Ascending aorta (tissue), 2 donors: ENCODE results near the gene MET. TPM values are rescaled to one million over a fixed set of nuclear protein-coding genes. Genes with fewer than 3 reads are reported as not detected.
A peak's percentile ranks its signal among the peaks of the same experiment; 100 is the strongest.
"Not testable (repeated sequence)": the region's sequence is repeated elsewhere in the genome, so short reads cannot be mapped to it uniquely, and the experiment has no call there.

ENCODE experiments used
- DNase-seq, 2 donors: peaks; one replicate each; pipeline ENCODE4 v3.0.0-alpha.2; 2019; ENCODE audit warnings: low spot score in 2 of 2
- H3K27ac ChIP-seq, 2 donors: fragments of 200-600 bp; sonication (generic); one replicate each; pipeline ENCODE4 v1.5.1; 2016 to 2017; ENCODE audit warnings: mild to moderate bottlenecking in 1 of 2
- H3K27me3 ChIP-seq: fragments of 200-600 bp; sonication (generic); one replicate; pipeline ENCODE4 v1.5.1; 2017
- H3K36me3 ChIP-seq, 2 donors: fragments of 200-600 bp; sonication (generic); one replicate each; pipeline ENCODE4 v1.5.1; 2016
- H3K4me1 ChIP-seq, 2 donors: fragments of 200-600 bp; sonication (generic); one replicate each; pipeline ENCODE4 v1.5.1; 2016 to 2017; ENCODE audit warnings: mild to moderate bottlenecking in 1 of 2
- H3K4me3 ChIP-seq, 2 donors: fragments of 200-600 bp; sonication (generic); one replicate each; pipeline ENCODE4 v1.5.1; 2016 to 2017; ENCODE audit warnings: mild to moderate bottlenecking in 1 of 2
- H3K9me3 ChIP-seq, 2 donors: fragments of 200-600 bp; sonication (generic); one replicate each; pipeline ENCODE4 v1.5.1; 2016
- intact Hi-C: fragments of 100-400 bp; cut with DNase I; formaldehyde crosslinking; loops from one replicate; pipeline ENCODE4 v1.15.1; 2023
- total RNA-seq: library from RNA; depleted of rRNA; stranded (reverse); fragments of >200 nt; gene quantifications from one replicate; pipeline ENCODE4 v1.1.0, GENCODE V29; 2016
- TF ChIP-seq, protein P1 (sequence below), 3 experiments: fragments of 200-600 bp in 2 of 3; fragments of 450-650 bp in 1 of 3; sonication (generic) in 2 of 3; IDR thresholded peaks; one replicate each; pipeline ENCODE4 v1.5.1; 2016 to 2019; ENCODE audit warnings: antibody characterized with exemption in 3 of 3, mild to moderate bottlenecking in 1 of 3, moderate library complexity in 1 of 3

The MET gene
- total RNA-seq, 1 donor from 2014 or later: 29.5 TPM

DNA sequence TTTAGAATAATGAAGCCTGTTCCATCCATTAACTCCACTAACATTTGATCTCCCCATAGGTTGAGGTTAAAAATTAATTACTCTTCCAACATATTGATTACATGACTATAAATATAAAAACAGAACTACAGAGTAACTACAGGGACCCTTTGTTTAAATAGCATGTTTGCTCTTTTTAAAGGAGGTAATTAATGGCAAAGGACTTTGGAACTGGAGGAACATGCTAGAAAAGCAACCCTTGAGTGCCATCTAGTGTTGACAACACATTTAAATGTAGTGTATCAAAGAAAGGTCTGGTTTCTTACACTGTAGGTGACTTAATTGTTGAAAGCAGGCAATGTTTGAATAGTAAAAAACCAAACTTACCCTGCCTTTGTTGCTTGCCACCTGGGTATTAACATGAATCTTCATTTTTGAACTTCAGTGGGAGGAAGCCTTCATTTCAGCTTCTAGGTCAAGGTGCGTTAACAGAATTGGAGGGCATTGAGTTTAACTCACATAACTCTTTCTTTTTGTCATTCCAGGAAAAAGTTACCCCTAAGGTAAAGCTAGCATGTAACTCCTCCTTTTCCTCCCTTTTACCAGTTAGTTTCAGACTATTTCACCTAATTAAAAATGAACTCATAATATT, 137.8 kb downstream of the MET start:
- TF ChIP-seq, protein P1, sequence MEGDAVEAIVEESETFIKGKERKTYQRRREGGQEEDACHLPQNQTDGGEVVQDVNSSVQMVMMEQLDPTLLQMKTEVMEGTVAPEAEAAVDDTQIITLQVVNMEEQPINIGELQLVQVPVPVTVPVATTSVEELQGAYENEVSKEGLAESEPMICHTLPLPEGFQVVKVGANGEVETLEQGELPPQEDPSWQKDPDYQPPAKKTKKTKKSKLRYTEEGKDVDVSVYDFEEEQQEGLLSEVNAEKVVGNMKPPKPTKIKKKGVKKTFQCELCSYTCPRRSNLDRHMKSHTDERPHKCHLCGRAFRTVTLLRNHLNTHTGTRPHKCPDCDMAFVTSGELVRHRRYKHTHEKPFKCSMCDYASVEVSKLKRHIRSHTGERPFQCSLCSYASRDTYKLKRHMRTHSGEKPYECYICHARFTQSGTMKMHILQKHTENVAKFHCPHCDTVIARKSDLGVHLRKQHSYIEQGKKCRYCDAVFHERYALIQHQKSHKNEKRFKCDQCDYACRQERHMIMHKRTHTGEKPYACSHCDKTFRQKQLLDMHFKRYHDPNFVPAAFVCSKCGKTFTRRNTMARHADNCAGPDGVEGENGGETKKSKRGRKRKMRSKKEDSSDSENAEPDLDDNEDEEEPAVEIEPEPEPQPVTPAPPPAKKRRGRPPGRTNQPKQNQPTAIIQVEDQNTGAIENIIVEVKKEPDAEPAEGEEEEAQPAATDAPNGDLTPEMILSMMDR (IDR thresholded peaks at IDR 0.05): peak; percentile 65 to 77 (median 65)
- H3K36me3 ChIP-seq: no peaks in the 10 kb centered on the region
- H3K27me3 ChIP-seq: no peaks in the 10 kb centered on the region
- peak overlapping the region in 1 of 2 donors; percentile 3 for H3K27ac ChIP-seq
- H3K4me1 ChIP-seq: peaks cover 0 to 5% of the 10 kb centered on the region in 2 donors
- no peak overlapping the region for H3K4me3 ChIP-seq
- H3K9me3 ChIP-seq: no peaks in the 10 kb centered on the region
- DNase-seq: no peak
- intact Hi-C loops: loop anchor here (1.0 to 5.0 kb wide), 5 partner anchors 137 to 637 kb away; partner anchors contain the start of genes CAV1 and MET

DNA sequence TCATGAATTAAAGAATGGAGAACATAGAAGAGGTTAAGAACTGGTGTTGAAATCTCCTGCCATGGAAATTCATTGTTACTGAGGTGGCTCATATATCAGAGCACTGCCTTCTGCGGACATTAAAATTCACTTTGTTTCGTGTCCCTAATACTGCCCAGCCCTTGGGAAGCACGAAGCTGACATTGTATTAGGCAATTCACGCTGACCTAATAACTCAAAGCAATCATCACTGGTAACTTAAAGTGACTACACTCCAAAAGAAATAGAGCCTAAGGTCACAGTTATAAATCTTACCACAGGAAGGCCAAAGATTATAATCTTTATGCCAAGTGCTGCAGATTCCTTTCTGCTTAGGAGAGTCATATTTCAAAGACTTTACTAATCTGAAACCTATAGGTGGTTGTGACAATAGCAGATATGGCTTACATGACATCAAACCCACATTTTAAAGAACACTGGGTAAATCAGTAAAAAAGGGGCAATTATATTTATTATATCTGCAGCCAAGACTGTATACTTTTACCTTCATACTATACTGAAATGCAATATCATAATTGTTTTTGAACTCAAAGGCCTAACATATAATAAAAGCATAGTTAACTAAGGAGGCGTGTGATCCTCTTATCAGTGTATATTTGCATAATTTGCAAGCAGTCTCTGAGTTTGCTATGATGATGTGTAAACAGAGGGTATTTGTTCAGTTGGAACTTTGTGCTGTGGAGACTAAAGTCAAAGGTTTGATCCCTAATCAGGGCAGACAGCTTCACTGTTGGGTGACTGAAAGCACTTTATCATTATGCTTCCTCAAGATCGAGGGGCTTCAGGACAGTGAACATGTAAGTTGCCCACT, 138.5 kb downstream of the MET start:
- Histone ChIP-seq H3K4me1 (no peaks in the 10 kb centered on the region), H3K27me3 (no peaks in the 10 kb centered on the region), H3K4me3 (no peak overlapping the region), H3K36me3 (no peaks in the 10 kb centered on the region), H3K9me3 (no peaks in the 10 kb centered on the region), H3K27ac (peak overlapping the region in 1 of 2 donors; percentile 3)
- intact Hi-C loops: loop anchor here (2.0 kb wide), 1 partner anchor 638 kb away; no protein-coding TSS in a partner anchor
- no peak for DNase-seq
- TF ChIP-seq, protein P1 (IDR thresholded peaks at IDR 0.05): no peak

DNA sequence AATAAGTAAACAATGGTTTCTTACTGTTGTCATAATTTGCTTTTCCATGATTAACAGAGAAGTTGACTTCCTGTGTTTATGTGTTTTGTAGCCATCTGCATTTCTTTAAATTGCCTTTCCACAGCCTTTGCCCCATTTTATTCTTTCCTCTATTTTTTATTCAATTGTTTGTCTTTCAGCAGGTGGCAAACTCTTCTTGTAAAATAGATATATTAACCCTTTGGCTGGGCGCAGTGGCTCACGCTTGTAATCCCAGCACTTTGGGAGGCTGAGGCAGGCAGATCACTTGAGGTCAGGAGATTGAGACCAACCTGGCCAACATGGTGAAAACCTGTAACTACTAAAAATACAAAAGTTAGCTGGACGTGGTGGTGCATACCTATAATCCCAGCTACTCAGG, 139.8 kb downstream of the MET start:
- no peak for DNase-seq
- intact Hi-C loops: loop anchor here (2.0 kb wide), 1 partner anchor 639 kb away; no protein-coding TSS in a partner anchor
- H3K27me3 ChIP-seq: no peaks in the 10 kb centered on the region
- H3K9me3 ChIP-seq: no peaks in the 10 kb centered on the region
- H3K36me3 ChIP-seq: no peaks in the 10 kb centered on the region
- no peak overlapping the region for H3K27ac ChIP-seq
- H3K4me3 ChIP-seq: no peak overlapping the region
- TF ChIP-seq, protein P1 (IDR thresholded peaks at IDR 0.05): no peak
- no peaks in the 10 kb centered on the region for H3K4me1 ChIP-seq

DNA sequence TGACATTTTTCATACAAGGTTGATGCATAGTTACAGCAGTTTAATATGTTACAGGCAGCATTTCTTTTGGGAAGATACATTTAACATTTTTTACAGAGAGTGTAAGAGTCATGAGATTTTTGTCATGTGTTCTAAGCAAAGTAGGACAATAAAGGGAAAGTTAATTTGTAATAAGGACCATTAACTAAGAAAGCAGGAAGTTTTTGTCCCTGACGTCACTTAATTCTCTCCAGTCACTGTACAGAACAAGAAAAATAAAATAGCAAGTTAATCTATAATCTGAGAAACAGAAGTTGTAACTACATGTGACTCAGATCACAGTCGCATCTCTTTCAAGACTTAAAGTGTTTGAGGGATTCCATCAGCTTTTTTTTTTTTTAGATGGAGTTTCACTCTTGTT, 140.9 kb downstream of the MET start:
- Histone ChIP-seq H3K4me3 (no peak overlapping the region), H3K4me1 (no peaks in the 10 kb centered on the region), H3K9me3 (no peaks in the 10 kb centered on the region), H3K27ac (no peak overlapping the region), H3K27me3 (no peaks in the 10 kb centered on the region), H3K36me3 (no peaks in the 10 kb centered on the region)
- TF ChIP-seq, protein P1 (IDR thresholded peaks at IDR 0.05): no peak
- intact Hi-C loops: no loop called here
- DNase-seq: no peak

DNA sequence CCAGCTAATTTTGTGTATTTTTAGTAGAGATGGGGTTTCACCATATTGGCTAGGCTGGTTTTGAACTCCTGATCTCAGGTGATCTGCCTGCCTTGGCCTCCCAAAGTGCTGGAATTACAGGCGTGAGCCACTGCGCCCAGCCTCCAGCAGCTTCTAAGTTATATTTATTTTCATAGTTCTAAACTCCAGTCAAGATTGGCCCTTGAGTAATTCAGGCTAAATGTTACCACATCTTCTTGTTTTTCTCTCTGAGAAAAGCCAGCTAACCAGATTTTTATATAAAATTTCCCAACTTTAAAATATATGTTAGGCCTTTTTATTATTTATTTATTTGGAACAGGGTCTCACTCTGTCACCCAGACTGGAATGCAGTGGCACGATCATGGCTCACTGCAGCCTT, 141.4 kb downstream of the MET start:
- intact Hi-C loops, H3K36me3 ChIP-seq, H3K27me3 ChIP-seq, H3K4me3 ChIP-seq, DNase-seq, H3K27ac ChIP-seq, H3K9me3 ChIP-seq, H3K4me1 ChIP-seq: not testable (repeated sequence)

DNA sequence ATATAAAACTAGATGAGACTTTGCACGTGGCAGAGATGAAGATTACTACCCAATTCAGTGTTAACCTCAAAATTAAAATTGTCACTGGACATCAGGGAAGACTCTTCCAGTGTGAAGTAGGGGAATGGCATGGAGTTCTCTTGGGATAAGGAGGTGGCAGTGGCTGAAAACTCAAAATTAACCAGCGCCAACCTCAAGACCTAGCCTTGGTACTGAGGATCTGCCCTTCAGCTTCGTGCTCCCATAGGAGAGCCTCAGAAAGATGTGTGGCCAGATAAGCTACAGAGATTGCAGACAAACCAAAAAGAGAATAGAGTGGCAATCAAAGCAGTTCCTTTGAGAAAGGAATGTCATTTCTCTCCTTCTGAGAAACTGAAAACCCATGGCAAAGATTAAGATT, 143.0 kb downstream of the MET start:
- Histone ChIP-seq H3K4me1 (no peaks in the 10 kb centered on the region), H3K9me3 (no peaks in the 10 kb centered on the region), H3K36me3 (no peaks in the 10 kb centered on the region), H3K27me3 (no peaks in the 10 kb centered on the region), H3K4me3 (no peak overlapping the region), H3K27ac (no peak overlapping the region)
- DNase-seq: no peak
- TF ChIP-seq, protein P1 (IDR thresholded peaks at IDR 0.05): no peak
- intact Hi-C loops: no loop called here
